ENCODE results near the gene IL9R. TPM values are rescaled to one million over a fixed set of nuclear protein-coding genes. Genes with fewer than 3 reads are reported as not detected.
"Not testable (repeated sequence)": the region's sequence is repeated elsewhere in the genome, so short reads cannot be mapped to it uniquely, and the experiment has no call there.

Gene IL9R
- total RNA-seq, 1 experiment from 2014 or later: 1.4 TPM

GRCh38 chrX:156024949-156025492 is 27.5 kb downstream of the IL9R start:
- RAD21 ChIA-PET (ENCODE audit: low non-redundant PET in 1 of 2, low total read pairs in 2 of 2, uncharacterized antibody in 2 of 2, unreplicated experiment in 2 of 2); H2AFZ ChIP-seq (ENCODE audit: low read depth, low read length, poor library complexity, severe bottlenecking); H3K9ac ChIP-seq (ENCODE audit: low read length); H4K20me1 ChIP-seq (ENCODE audit: insufficient read depth); ATAC-seq; H3K9me2 ChIP-seq (ENCODE audit: insufficient read depth); intact Hi-C loops (cut with micrococcal nuclease); H3K36me3 ChIP-seq (ENCODE audit: control insufficient read depth in 1 of 2, insufficient read depth in 2 of 2, low read length in 2 of 2); H3K27ac ChIP-seq (ENCODE audit: low read depth, low read length); H3K27me3 ChIP-seq (ENCODE audit: insufficient read depth, low read length); BruUV-seq (replicated peaks); H3K9me3 ChIP-seq (ENCODE audit: control insufficient read depth in 1 of 2, insufficient read depth in 1 of 2, low read depth in 1 of 2, low read length in 2 of 2); CTCF ChIA-PET; H3K79me2 ChIP-seq (ENCODE audit: insufficient read depth, low read length); H3K4me3 ChIP-seq (replicated peaks in 1 of 2; ENCODE audit: low read depth in 1 of 2, low read length in 2 of 2); H3K4me2 ChIP-seq (ENCODE audit: low read length); H3K4me1 ChIP-seq (ENCODE audit: control insufficient read depth in 1 of 2, insufficient read depth in 2 of 2, low read length in 2 of 2); DNase-seq (ENCODE audit: low read depth, low spot score); POLR2A ChIA-PET: not testable (repeated sequence)

- ATAC-seq; H3K9me3 ChIP-seq (ENCODE audit: control insufficient read depth in 1 of 2, insufficient read depth in 1 of 2, low read depth in 1 of 2, low read length in 2 of 2); DNase-seq (ENCODE audit: low read depth, low spot score); CTCF ChIA-PET; H3K4me1 ChIP-seq (ENCODE audit: control insufficient read depth in 1 of 2, insufficient read depth in 2 of 2, low read length in 2 of 2); H3K9me2 ChIP-seq (ENCODE audit: insufficient read depth); H3K27ac ChIP-seq (ENCODE audit: low read depth, low read length); H3K36me3 ChIP-seq (ENCODE audit: control insufficient read depth in 1 of 2, insufficient read depth in 2 of 2, low read length in 2 of 2); H3K9ac ChIP-seq (ENCODE audit: low read length); H2AFZ ChIP-seq (ENCODE audit: low read depth, low read length, poor library complexity, severe bottlenecking); BruUV-seq (replicated peaks); H4K20me1 ChIP-seq (ENCODE audit: insufficient read depth); H3K4me3 ChIP-seq (replicated peaks in 1 of 2; ENCODE audit: low read depth in 1 of 2, low read length in 2 of 2); H3K79me2 ChIP-seq (ENCODE audit: insufficient read depth, low read length); RAD21 ChIA-PET (ENCODE audit: low non-redundant PET in 1 of 2, low total read pairs in 2 of 2, uncharacterized antibody in 2 of 2, unreplicated experiment in 2 of 2); POLR2A ChIA-PET; H3K27me3 ChIP-seq (ENCODE audit: insufficient read depth, low read length); H3K4me2 ChIP-seq (ENCODE audit: low read length); intact Hi-C loops (cut with micrococcal nuclease): not testable (repeated sequence)
- 0 out of 6 replicates have a peak, but pooled peaks of 1 of the 3 experiments have one; percentile 3 for TF ChIP-seq CTCF (IDR thresholded peaks at IDR 0.05 in 2 of 3, conservative IDR thresholded peaks at IDR 0.05 in 1 of 3; ENCODE audit: borderline replicate concordance in 1 of 3, insufficient read depth in 1 of 3, low read depth in 2 of 3, low read length in 2 of 3)
Measured at GRCh38 chrX:156028653-156029237, 31.2 kb downstream of the IL9R start.

- H3K4me3 ChIP-seq (replicated peaks in 1 of 2; ENCODE audit: low read depth in 1 of 2, low read length in 2 of 2); H3K27ac ChIP-seq (ENCODE audit: low read depth, low read length); H3K9me2 ChIP-seq (ENCODE audit: insufficient read depth); H3K9me3 ChIP-seq (ENCODE audit: control insufficient read depth in 1 of 2, insufficient read depth in 1 of 2, low read depth in 1 of 2, low read length in 2 of 2); H3K79me2 ChIP-seq (ENCODE audit: insufficient read depth, low read length); H3K4me2 ChIP-seq (ENCODE audit: low read length); BruUV-seq (replicated peaks); H4K20me1 ChIP-seq (ENCODE audit: insufficient read depth); RAD21 ChIA-PET (ENCODE audit: low non-redundant PET in 1 of 2, low total read pairs in 2 of 2, uncharacterized antibody in 2 of 2, unreplicated experiment in 2 of 2); CTCF ChIA-PET; H3K4me1 ChIP-seq (ENCODE audit: control insufficient read depth in 1 of 2, insufficient read depth in 2 of 2, low read length in 2 of 2); H3K9ac ChIP-seq (ENCODE audit: low read length); H2AFZ ChIP-seq (ENCODE audit: low read depth, low read length, poor library complexity, severe bottlenecking); H3K27me3 ChIP-seq (ENCODE audit: insufficient read depth, low read length); ATAC-seq; H3K36me3 ChIP-seq (ENCODE audit: control insufficient read depth in 1 of 2, insufficient read depth in 2 of 2, low read length in 2 of 2); DNase-seq (ENCODE audit: low read depth, low spot score); POLR2A ChIA-PET; intact Hi-C loops (cut with micrococcal nuclease): not testable (repeated sequence)
Measured at GRCh38 chrX:156029296-156029695, 31.8 kb downstream of the IL9R start.

- BruUV-seq (replicated peaks); H3K9me3 ChIP-seq (ENCODE audit: control insufficient read depth in 1 of 2, insufficient read depth in 1 of 2, low read depth in 1 of 2, low read length in 2 of 2); H3K27ac ChIP-seq (ENCODE audit: low read depth, low read length); H3K36me3 ChIP-seq (ENCODE audit: control insufficient read depth in 1 of 2, insufficient read depth in 2 of 2, low read length in 2 of 2); H3K9me2 ChIP-seq (ENCODE audit: insufficient read depth); DNase-seq (ENCODE audit: low read depth, low spot score); H3K4me2 ChIP-seq (ENCODE audit: low read length); H3K79me2 ChIP-seq (ENCODE audit: insufficient read depth, low read length); H3K27me3 ChIP-seq (ENCODE audit: insufficient read depth, low read length); ATAC-seq; H3K4me3 ChIP-seq (replicated peaks in 1 of 2; ENCODE audit: low read depth in 1 of 2, low read length in 2 of 2); H4K20me1 ChIP-seq (ENCODE audit: insufficient read depth); RAD21 ChIA-PET (ENCODE audit: low non-redundant PET in 1 of 2, low total read pairs in 2 of 2, uncharacterized antibody in 2 of 2, unreplicated experiment in 2 of 2); H3K9ac ChIP-seq (ENCODE audit: low read length); H2AFZ ChIP-seq (ENCODE audit: low read depth, low read length, poor library complexity, severe bottlenecking); H3K4me1 ChIP-seq (ENCODE audit: control insufficient read depth in 1 of 2, insufficient read depth in 2 of 2, low read length in 2 of 2); CTCF ChIA-PET; intact Hi-C loops (cut with micrococcal nuclease); POLR2A ChIA-PET: not testable (repeated sequence)
Measured at GRCh38 chrX:156029707-156030442, 32.4 kb downstream of the IL9R start.

All from HCT116 (cell line).